ENCODE results near the gene TRPV6. TPM values are rescaled to one million over a fixed set of nuclear protein-coding genes. Genes with fewer than 3 reads are reported as not detected.

TRPV6 gene
- polyA plus RNA-seq, 1 donor from 2014 or later: 0.30 TPM

DNA sequence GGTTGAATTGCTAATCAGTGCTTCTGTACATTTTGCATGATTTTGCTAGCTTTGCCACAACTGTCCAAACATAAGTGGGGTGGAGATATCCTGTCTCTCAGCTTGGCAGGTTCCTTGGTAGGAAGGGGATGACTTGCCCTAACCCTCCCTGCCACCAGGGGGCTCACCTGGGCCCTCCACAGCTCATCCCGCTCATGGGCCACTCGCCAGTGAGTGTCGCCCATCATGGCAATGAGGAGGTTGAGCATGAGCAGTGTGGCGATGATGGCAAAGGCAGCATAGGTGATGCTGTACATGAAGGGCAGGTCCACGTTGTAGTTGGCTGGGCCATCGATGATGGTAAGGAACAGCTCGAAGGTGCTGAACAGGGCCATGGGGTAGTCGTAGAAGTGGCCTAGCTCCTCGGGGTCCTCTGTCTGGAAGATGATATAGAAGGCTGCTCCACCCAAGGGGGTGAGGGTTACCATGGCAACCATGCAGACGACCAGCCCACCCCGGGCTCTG is 12.2 kb downstream of the TRPV6 start:
- Histone ChIP-seq H3K79me2 (replicated peaks; ENCODE audit: insufficient read depth, low read length) (no peaks in the 10 kb centered on the region), H3K4me3 (ENCODE audit: low read length) (no peak overlapping the region), H3F3A (ENCODE audit: insufficient read depth, low read length, poor library complexity, severe bottlenecking) (no peaks in the 10 kb centered on the region), H3K27me3 (ENCODE audit: insufficient read depth, low read depth, low read length) (no peaks in the 10 kb centered on the region), H4K20me1 (ENCODE audit: insufficient read depth) (no peaks in the 10 kb centered on the region), H3K9ac (ENCODE audit: low read length) (no peak overlapping the region), H3K27ac (ENCODE audit: low read length) (no peak overlapping the region), H2AFZ (ENCODE audit: low read depth, low read length) (no peak overlapping the region), H3K9me2 (ENCODE audit: insufficient read depth, low read length) (no peaks in the 10 kb centered on the region), H3K9me3 (ENCODE audit: low read length) (no peaks in the 10 kb centered on the region), H3K36me3 (ENCODE audit: insufficient read depth, low read length) (no peaks in the 10 kb centered on the region), H3K4me2 (ENCODE audit: low read length) (no peak overlapping the region)
- TF ChIP-seq SMC3 (conservative IDR thresholded peaks at IDR 0.05; ENCODE audit: poor library complexity) (no peak), POLR2AphosphoS5 (IDR thresholded peaks at IDR 0.05) (no peak), EZH2 (IDR thresholded peaks at IDR 0.05; ENCODE audit: borderline replicate concordance, insufficient read depth, low read length, poor library complexity, severe bottlenecking) (no peak)
- TF ChIP-seq, protein P1, sequence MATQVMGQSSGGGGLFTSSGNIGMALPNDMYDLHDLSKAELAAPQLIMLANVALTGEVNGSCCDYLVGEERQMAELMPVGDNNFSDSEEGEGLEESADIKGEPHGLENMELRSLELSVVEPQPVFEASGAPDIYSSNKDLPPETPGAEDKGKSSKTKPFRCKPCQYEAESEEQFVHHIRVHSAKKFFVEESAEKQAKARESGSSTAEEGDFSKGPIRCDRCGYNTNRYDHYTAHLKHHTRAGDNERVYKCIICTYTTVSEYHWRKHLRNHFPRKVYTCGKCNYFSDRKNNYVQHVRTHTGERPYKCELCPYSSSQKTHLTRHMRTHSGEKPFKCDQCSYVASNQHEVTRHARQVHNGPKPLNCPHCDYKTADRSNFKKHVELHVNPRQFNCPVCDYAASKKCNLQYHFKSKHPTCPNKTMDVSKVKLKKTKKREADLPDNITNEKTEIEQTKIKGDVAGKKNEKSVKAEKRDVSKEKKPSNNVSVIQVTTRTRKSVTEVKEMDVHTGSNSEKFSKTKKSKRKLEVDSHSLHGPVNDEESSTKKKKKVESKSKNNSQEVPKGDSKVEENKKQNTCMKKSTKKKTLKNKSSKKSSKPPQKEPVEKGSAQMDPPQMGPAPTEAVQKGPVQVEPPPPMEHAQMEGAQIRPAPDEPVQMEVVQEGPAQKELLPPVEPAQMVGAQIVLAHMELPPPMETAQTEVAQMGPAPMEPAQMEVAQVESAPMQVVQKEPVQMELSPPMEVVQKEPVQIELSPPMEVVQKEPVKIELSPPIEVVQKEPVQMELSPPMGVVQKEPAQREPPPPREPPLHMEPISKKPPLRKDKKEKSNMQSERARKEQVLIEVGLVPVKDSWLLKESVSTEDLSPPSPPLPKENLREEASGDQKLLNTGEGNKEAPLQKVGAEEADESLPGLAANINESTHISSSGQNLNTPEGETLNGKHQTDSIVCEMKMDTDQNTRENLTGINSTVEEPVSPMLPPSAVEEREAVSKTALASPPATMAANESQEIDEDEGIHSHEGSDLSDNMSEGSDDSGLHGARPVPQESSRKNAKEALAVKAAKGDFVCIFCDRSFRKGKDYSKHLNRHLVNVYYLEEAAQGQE (IDR thresholded peaks at IDR 0.05; ENCODE audit: borderline replicate concordance): no peak

DNA sequence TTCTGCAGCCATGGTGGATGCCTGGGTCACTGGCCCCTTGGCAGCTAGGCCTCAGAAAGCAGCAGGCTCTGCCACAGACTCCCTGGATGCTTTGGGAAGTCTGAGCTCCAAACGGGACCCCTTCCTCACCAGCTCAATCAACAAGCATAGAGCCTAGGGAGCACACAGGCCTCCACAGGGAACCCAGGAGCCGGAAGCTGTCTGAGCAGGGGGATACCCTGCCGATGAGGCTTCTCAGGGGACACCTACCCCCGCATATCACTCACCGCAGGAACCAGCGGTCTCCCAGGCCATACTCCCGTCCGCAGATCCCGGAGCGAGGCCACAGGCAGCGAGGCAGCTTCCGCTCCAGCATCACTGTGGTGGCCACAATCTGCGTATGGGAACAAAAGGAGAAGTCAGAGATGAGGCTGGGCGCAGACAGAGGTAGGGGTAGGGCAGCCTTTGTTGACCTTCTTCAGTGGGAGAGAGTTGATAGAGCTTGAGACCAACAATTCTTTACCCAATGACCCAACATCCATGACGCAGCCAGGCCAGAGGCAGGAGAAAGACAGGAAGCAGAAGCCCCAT is 13.4 kb downstream of the TRPV6 start:
- Histone ChIP-seq H3K9ac (ENCODE audit: low read length) (no peak overlapping the region), H2AFZ (ENCODE audit: low read depth, low read length) (no peak overlapping the region), H3K36me3 (ENCODE audit: insufficient read depth, low read length) (no peaks in the 10 kb centered on the region), H4K20me1 (ENCODE audit: insufficient read depth) (no peaks in the 10 kb centered on the region), H3K27ac (ENCODE audit: low read length) (no peak overlapping the region), H3K9me3 (ENCODE audit: low read length) (no peaks in the 10 kb centered on the region), H3K27me3 (ENCODE audit: insufficient read depth, low read depth, low read length) (no peaks in the 10 kb centered on the region), H3K4me2 (ENCODE audit: low read length) (no peak overlapping the region), H3F3A (ENCODE audit: insufficient read depth, low read length, poor library complexity, severe bottlenecking) (no peaks in the 10 kb centered on the region), H3K79me2 (replicated peaks; ENCODE audit: insufficient read depth, low read length) (no peaks in the 10 kb centered on the region), H3K9me2 (ENCODE audit: insufficient read depth, low read length) (no peaks in the 10 kb centered on the region), H3K4me3 (ENCODE audit: low read length) (no peak overlapping the region)
- TF ChIP-seq EP300 (conservative IDR thresholded peaks at IDR 0.05; ENCODE audit: poor library complexity, severe bottlenecking): no peak
- no peak for TF ChIP-seq POLR2AphosphoS5 (IDR thresholded peaks at IDR 0.05)
- TF ChIP-seq CTCF (IDR thresholded peaks at IDR 0.05; ENCODE audit: poor library complexity, severe bottlenecking): no peak
- no peak for TF ChIP-seq SMC3 (conservative IDR thresholded peaks at IDR 0.05; ENCODE audit: poor library complexity)
- TF ChIP-seq TAF1 (IDR thresholded peaks at IDR 0.05; ENCODE audit: low read depth): no peak
- TF ChIP-seq EZH2 (IDR thresholded peaks at IDR 0.05; ENCODE audit: borderline replicate concordance, insufficient read depth, low read length, poor library complexity, severe bottlenecking): no peak
- no peak for TF ChIP-seq RAD21 (conservative IDR thresholded peaks at IDR 0.05)
- TF ChIP-seq, protein P1 (IDR thresholded peaks at IDR 0.05; ENCODE audit: borderline replicate concordance): no peak
- TF ChIP-seq MXI1 (conservative IDR thresholded peaks at IDR 0.05; ENCODE audit: poor library complexity, severe bottlenecking): no peak
